Bronchial smooth muscle cell (primary cell): ENCODE data around the gene TMEM69. TPM values are rescaled to one million over a fixed set of nuclear protein-coding genes. Genes with fewer than 3 reads are reported as not detected.

Experiments
- total RNA-seq: library from RNA; depleted of rRNA; stranded (reverse); fragments of >200 nt; gene quantifications from 2 replicates; pipeline ENCODE4 v1.2.1, GENCODE V29; 2014

The TMEM69 gene
- total RNA-seq: 5.8 and 11.0 TPM in 2 replicates

GRCh38 chr1:45687754-45688740, at the start of gene TMEM69:
TSS of gene TMEM69 (plus strand) at chr1:45688181. CDS start at chr1:45691069, 2,888 bp downstream.

GRCh38 chr1:45686288-45687013, 1.5 kb upstream of the TMEM69 start, which contains the start of gene GPBP1L1:
TSS of gene GPBP1L1 (minus strand) at chr1:45686533. CDS start at chr1:45659087, 27,446 bp downstream.

Other genes starting within 250 kb of the TMEM69 start
- 3.4 and 3.8 TPM in 2 replicates for gene TESK2, start 197.0 kb upstream of the TMEM69 start, total RNA-seq
- gene CCDC163, start 188.1 kb upstream of the TMEM69 start, total RNA-seq: 0.34 and 0.79 TPM in 2 replicates
- 1.1 and 1.5 TPM in 2 replicates for gene MMACHC, start 187.9 kb upstream of the TMEM69 start, total RNA-seq
- 504 and 567 TPM in 2 replicates for gene PRDX1, start 166.3 kb upstream of the TMEM69 start, total RNA-seq
- 146 and 161 TPM in 2 replicates for gene AKR1A1, start 137.4 kb upstream of the TMEM69 start, total RNA-seq
- 34.9 and 39.7 TPM in 2 replicates for gene NASP, start 104.1 kb upstream of the TMEM69 start, total RNA-seq
- 0.77 and 0.79 TPM in 2 replicates for gene CCDC17, start 64.1 kb upstream of the TMEM69 start, total RNA-seq
- gene GPBP1L1, start 1.6 kb upstream of the TMEM69 start, total RNA-seq: 58.3 and 70.2 TPM in 2 replicates
- 13.9 and 16.1 TPM in 2 replicates for gene IPP, start 62.5 kb downstream of the TMEM69 start, total RNA-seq
- 15.1 and 18.5 TPM in 2 replicates for gene MAST2, start 115.4 kb downstream of the TMEM69 start, total RNA-seq